ENCODE results near the gene XCL2. TPM values are rescaled to one million over a fixed set of nuclear protein-coding genes. Genes with fewer than 3 reads are reported as not detected.
A peak's percentile ranks its signal among the peaks of the same experiment; 100 is the strongest.

The XCL2 gene
- polyA plus RNA-seq, 1 of the 3 experiments (the other 2 are of a cell fraction) = not detected

DNA sequence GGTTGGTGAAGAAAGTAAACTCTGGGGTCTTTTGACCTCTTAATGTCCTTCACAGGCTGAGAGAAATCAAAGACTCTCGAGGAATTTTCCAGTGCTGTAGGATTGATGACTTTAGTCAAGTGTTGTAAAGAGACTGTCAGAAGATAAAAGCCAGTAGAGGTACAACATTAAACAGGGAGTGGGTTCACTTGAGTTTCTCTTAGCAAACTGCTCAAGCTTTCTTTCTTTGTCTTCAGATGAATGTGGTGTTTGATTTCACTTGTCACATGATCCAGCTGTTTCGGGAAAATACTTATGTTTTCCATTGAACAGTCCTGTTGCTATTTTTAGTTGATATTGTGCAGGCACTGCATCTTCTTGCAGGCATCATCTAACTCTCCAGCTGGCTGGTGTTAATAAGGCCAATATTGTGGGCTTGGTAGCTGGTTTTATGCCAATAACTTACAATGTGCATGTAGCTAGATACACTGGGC, 45.6 kb downstream of the XCL2 start (continued):
- TF ChIP-seq, protein P1, sequence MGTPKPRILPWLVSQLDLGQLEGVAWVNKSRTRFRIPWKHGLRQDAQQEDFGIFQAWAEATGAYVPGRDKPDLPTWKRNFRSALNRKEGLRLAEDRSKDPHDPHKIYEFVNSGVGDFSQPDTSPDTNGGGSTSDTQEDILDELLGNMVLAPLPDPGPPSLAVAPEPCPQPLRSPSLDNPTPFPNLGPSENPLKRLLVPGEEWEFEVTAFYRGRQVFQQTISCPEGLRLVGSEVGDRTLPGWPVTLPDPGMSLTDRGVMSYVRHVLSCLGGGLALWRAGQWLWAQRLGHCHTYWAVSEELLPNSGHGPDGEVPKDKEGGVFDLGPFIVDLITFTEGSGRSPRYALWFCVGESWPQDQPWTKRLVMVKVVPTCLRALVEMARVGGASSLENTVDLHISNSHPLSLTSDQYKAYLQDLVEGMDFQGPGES (IDR thresholded peaks at IDR 0.05; ENCODE audit: low read depth, low read length) = no peak
- TF ChIP-seq FOSL2 (IDR thresholded peaks at IDR 0.05; ENCODE audit: borderline replicate concordance, low read depth) (peak; percentile 30; the same call in 1 of the 2 replicates), CHD2 (IDR thresholded peaks at IDR 0.05; ENCODE audit: low read length, partially characterized antibody) (no peak), NRF1 (IDR thresholded peaks at IDR 0.05; ENCODE audit: low read depth, low read length) (no peak), SIN3A (IDR thresholded peaks at IDR 0.05; ENCODE audit: borderline replicate concordance, low read depth, low read length) (0 out of 2 replicates have a peak, but pooled peaks have one; percentile 48), JUND (IDR thresholded peaks at IDR 0.05) (peak; percentile 31; the same call in 1 of the 2 replicates)
- TF ChIP-seq, protein P2, sequence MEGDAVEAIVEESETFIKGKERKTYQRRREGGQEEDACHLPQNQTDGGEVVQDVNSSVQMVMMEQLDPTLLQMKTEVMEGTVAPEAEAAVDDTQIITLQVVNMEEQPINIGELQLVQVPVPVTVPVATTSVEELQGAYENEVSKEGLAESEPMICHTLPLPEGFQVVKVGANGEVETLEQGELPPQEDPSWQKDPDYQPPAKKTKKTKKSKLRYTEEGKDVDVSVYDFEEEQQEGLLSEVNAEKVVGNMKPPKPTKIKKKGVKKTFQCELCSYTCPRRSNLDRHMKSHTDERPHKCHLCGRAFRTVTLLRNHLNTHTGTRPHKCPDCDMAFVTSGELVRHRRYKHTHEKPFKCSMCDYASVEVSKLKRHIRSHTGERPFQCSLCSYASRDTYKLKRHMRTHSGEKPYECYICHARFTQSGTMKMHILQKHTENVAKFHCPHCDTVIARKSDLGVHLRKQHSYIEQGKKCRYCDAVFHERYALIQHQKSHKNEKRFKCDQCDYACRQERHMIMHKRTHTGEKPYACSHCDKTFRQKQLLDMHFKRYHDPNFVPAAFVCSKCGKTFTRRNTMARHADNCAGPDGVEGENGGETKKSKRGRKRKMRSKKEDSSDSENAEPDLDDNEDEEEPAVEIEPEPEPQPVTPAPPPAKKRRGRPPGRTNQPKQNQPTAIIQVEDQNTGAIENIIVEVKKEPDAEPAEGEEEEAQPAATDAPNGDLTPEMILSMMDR (IDR thresholded peaks at IDR 0.05) = no peak
- TF ChIP-seq, protein P3, sequence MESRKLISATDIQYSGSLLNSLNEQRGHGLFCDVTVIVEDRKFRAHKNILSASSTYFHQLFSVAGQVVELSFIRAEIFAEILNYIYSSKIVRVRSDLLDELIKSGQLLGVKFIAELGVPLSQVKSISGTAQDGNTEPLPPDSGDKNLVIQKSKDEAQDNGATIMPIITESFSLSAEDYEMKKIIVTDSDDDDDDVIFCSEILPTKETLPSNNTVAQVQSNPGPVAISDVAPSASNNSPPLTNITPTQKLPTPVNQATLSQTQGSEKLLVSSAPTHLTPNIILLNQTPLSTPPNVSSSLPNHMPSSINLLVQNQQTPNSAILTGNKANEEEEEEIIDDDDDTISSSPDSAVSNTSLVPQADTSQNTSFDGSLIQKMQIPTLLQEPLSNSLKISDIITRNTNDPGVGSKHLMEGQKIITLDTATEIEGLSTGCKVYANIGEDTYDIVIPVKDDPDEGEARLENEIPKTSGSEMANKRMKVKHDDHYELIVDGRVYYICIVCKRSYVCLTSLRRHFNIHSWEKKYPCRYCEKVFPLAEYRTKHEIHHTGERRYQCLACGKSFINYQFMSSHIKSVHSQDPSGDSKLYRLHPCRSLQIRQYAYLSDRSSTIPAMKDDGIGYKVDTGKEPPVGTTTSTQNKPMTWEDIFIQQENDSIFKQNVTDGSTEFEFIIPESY (IDR thresholded peaks at IDR 0.05; ENCODE audit: borderline replicate concordance, low read depth) = no peak
- TF ChIP-seq, protein P4, sequence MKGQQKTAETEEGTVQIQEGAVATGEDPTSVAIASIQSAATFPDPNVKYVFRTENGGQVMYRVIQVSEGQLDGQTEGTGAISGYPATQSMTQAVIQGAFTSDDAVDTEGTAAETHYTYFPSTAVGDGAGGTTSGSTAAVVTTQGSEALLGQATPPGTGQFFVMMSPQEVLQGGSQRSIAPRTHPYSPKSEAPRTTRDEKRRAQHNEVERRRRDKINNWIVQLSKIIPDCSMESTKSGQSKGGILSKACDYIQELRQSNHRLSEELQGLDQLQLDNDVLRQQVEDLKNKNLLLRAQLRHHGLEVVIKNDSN (IDR thresholded peaks at IDR 0.05; ENCODE audit: borderline replicate concordance, low read depth) = peak; percentile 66; the same call in 1 of the 2 replicates
- TF ChIP-seq, protein P5, sequence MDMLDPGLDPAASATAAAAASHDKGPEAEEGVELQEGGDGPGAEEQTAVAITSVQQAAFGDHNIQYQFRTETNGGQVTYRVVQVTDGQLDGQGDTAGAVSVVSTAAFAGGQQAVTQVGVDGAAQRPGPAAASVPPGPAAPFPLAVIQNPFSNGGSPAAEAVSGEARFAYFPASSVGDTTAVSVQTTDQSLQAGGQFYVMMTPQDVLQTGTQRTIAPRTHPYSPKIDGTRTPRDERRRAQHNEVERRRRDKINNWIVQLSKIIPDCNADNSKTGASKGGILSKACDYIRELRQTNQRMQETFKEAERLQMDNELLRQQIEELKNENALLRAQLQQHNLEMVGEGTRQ (IDR thresholded peaks at IDR 0.05; ENCODE audit: borderline replicate concordance, low read depth, low read length) = no peak

DNA sequence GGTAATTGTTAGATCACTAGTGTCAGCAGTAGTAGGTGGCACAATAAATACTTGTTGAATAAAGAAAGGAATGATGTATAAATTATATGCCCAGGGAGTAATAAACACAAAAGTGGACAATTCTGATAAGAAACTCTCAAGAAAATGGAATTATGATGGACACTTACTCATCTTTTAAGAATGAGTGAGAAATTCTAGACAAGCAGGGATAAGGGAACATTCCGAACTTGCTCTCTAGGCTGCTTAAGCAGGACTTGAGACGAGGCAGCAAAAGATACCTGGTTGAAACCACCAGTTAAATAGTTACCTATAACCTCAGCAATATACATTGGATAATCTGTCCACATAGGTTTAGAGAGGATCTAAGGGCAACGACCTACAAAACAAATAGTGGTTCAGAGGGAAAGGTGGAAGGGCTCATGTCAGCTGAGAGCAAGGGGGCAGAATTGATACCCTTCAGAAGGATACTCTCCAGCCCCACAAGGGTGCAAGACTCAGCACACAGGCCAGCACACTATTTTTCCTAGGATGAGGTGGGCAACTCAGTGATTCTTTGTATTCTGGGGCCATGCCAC, 46.3 kb downstream of the XCL2 start:
- POLR2A ChIA-PET = no interaction called here
- Histone ChIP-seq H3K27ac (ENCODE audit: low read depth in 2 of 2, low read length in 1 of 2) (peak overlapping the region; percentile 73 to 98; a peak in 3 of 4 replicates), H3K9ac (no peak overlapping the region)
- TF ChIP-seq RFX5 (IDR thresholded peaks at IDR 0.05; ENCODE audit: low read length) = no peak
- TF ChIP-seq NFIC (IDR thresholded peaks at IDR 0.05; ENCODE audit: borderline replicate concordance) = no peak
- TF ChIP-seq JUND (IDR thresholded peaks at IDR 0.05) = no peak
- TF ChIP-seq TAF1 (IDR thresholded peaks at IDR 0.05; ENCODE audit: borderline replicate concordance, low read depth, low read length) = no peak
- TF ChIP-seq SMC3 (IDR thresholded peaks at IDR 0.05; ENCODE audit: low read depth, low read length) = no peak
- no peak for TF ChIP-seq MXI1 (IDR thresholded peaks at IDR 0.05; ENCODE audit: low read depth, low read length)
- TF ChIP-seq, protein P6, sequence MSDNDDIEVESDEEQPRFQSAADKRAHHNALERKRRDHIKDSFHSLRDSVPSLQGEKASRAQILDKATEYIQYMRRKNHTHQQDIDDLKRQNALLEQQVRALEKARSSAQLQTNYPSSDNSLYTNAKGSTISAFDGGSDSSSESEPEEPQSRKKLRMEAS (IDR thresholded peaks at IDR 0.05; ENCODE audit: low read depth) = no peak
- no peak for TF ChIP-seq RXRA (IDR thresholded peaks at IDR 0.05; ENCODE audit: borderline replicate concordance, low read depth)
- TF ChIP-seq, protein P7, sequence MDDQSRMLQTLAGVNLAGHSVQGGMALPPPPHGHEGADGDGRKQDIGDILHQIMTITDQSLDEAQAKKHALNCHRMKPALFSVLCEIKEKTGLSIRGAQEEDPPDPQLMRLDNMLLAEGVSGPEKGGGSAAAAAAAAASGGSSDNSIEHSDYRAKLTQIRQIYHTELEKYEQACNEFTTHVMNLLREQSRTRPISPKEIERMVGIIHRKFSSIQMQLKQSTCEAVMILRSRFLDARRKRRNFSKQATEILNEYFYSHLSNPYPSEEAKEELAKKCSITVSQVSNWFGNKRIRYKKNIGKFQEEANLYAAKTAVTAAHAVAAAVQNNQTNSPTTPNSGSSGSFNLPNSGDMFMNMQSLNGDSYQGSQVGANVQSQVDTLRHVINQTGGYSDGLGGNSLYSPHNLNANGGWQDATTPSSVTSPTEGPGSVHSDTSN (IDR thresholded peaks at IDR 0.05) = no peak
- no peak for TF ChIP-seq RAD21 (IDR thresholded peaks at IDR 0.05; ENCODE audit: low read length)
- no peak for TF ChIP-seq FOXM1 (IDR thresholded peaks at IDR 0.05; ENCODE audit: low read depth)
- no peak for TF ChIP-seq TCF12 (IDR thresholded peaks at IDR 0.05)
- TF ChIP-seq, protein P4 (IDR thresholded peaks at IDR 0.05; ENCODE audit: borderline replicate concordance, low read depth) = no peak
- TF ChIP-seq FOXJ3 (CRISPR knock-in tag; IDR thresholded peaks at IDR 0.05) = no peak

More for the DNA sequence above, 46.3 kb downstream of the XCL2 start:
- H3K9me3 ChIP-seq = no peaks in the 10 kb centered on the region
- no peaks in the 10 kb centered on the region for H3K79me2 ChIP-seq (ENCODE audit: insufficient read depth)
- DNase-seq = no peak
- H3K27me3 ChIP-seq (ENCODE audit: insufficient read depth) = no peaks in the 10 kb centered on the region
- H4K20me1 ChIP-seq (ENCODE audit: insufficient read depth) = no peaks in the 10 kb centered on the region
- H3K4me1 ChIP-seq (ENCODE audit: control insufficient read depth in 1 of 2, insufficient read depth in 2 of 2, low read depth in 1 of 2, low read length in 1 of 2) = peaks cover 8 to 14% of the 10 kb centered on the region in 2 experiments; a peak in 3 of 4 replicates
- CTCF ChIA-PET = interaction anchor here (0.9 kb wide), 1 partner anchor 155 kb away, joined by 3 read pairs; no protein-coding TSS in a partner anchor
- 75% methylated on average over 3 of the region's 3 CpGs for WGBS (ENCODE audit: low lambda C conversion rate)
- H3K9me2 ChIP-seq = no peaks in the 10 kb centered on the region
- no peaks in the 10 kb centered on the region for H3F3A ChIP-seq (replicated peaks; ENCODE audit: insufficient read depth)
- no peaks in the 10 kb centered on the region for H3K36me3 ChIP-seq (replicated peaks in 1 of 2; ENCODE audit: control insufficient read depth in 1 of 2, insufficient read depth in 2 of 2, low read length in 1 of 2)
- peak overlapping the region; percentile 33; the same call in 1 of the 2 replicates for H2AFZ ChIP-seq (ENCODE audit: low read depth)
- peak overlapping the region; percentile 28; the same call in 1 of the 2 replicates for H3K4me2 ChIP-seq
- H3K4me3 ChIP-seq (ENCODE audit: low read depth in 2 of 2, low read length in 1 of 2) = no peak overlapping the region
